ENCODE results near the gene MXD3.
"Not testable (repeated sequence)": the region's sequence is repeated elsewhere in the genome, so short reads cannot be mapped to it uniquely, and the experiment has no call there.

MXD3 gene

DNA sequence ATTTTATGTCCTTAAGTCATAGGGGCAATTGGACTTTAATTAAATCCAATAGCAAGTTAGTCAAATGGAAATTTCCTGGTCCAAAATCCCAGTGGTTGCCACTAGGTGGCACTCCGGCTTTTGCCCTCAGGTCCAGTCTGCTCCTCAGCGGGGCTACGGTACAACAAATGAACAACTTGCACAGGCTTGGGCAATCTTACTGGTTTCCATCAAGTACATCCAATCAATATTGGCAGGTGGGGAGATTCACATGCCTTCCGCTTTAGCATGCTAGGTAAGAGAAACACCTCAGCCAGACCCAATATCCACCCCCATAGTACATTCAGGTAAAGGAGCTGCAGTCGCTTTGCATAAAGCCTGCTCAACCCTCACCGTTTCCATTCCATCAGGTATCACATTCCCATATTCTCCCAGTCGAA is 6.3 kb upstream of the MXD3 start:
- DNase-seq: peak; percentile 17

DNA sequence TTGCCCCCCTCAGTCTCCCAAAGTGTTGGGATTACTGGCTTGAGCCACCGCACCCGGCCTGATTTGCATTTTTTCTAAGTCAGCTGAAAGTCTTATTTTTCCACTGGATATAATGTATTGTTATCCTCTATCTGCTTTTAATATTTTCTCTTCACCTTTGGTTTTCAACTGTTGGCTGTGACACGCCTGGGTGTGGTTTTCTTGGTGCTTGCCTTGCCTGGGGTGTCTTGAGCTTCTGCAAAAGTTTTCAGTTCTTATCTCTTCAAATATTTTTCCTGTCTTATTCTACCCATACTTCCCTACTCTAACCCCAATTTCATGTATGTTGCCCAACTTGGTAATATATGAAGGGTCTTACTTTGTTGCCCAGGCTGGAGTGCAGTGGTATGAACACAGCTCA is 4.3 kb upstream of the MXD3 start:
- no peak for DNase-seq

DNA sequence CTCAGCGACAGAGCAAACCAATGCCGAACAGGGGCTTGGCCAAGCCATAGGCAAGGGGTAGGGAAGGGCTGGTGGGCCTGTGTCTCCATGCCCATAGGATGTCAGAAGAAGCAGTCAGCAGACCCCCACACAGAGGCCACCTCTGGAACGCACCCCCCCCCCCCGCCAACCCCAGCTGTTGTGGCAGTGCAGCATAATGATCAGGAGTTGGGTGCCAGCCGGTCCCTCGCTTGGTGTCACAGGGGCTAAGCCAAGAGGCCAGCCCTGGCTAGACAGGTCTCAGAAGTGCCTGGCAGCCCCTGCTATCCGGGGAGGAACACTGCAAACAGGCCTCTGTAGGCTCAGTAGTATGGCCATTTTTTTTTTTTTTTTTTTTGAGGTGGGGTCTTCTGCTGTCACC is 3.7 kb upstream of the MXD3 start:
- no peak for DNase-seq

DNA sequence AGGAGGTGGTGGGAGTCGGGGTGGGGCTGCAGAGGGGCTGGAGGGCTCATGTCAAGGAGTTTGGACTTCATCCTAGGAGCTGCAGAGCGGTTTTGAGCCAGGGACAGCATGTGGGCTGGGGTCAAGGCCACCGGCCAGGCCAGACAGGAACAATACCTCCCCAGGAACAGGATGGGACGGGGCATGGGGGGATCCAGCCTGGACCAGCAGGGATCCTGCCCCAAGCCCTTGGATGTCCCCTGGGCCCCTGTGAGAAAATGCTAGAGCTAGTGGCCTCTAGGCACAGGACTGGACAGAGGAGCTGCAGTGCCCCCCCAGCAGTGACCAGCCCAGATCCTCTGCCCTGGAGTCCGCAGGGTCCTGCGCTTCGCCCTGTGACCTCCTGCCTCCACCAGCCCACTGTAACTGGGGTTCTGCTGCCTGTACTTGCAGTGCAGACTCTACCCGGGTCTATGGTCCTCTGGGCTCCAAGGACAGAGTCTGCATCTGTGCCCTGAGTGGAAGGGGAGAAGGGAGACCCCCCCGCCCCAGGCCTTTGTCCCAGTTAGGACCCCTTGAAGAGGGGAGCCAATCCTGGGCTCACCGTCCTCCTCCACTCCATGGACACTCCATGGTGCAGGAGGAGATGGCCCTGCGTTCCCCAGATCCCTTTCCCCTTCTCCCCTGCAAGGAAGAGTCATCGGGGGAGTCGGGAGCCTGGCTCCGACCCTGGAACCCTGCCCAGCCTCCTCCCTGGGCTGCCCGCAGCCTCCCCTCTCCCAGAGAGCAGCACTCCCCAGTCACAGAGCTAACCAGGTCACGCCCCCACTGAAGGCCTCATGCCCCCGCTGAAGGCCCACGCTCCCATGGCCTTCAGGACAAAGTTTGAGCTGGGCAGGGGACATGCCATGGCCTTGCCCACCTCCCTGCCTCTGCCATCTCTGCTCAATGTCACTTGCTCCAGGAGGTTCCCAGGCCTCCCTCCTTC is 3.0 kb upstream of the MXD3 start:
- no peak for DNase-seq

DNA sequence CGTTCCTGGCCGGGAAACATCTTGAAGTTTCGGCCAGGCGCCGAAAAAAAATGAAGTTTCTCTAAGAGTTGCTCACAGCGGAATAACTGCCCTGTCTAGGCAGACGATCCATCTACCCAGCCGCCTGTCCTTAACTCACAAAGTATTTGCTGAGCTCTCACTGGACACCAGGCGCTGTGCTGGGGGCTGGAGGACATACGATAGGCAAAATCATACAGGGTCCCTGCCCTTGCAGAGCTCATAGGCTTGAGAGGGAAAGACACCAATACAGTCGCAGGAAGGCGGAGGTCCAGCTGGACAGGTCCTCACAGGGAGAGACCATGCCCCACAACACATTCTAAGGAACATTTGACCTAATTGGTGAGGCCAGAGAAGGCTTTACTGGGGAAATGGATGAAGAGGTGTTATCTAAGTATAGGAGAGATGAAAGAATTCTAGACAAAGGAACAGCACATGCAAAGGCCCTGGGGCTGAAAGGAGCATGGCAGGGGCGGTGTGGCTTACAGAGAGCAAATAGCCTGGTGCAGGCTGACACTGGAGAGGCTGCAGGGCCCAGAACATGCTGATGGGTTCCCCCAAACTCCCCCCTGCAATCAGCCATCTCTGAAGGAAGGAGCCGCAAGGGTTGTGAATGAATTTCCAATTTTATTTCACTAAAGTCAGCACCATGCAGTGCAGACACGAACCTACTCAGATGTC is 2.0 kb upstream of the MXD3 start:
- no peak for DNase-seq

DNA sequence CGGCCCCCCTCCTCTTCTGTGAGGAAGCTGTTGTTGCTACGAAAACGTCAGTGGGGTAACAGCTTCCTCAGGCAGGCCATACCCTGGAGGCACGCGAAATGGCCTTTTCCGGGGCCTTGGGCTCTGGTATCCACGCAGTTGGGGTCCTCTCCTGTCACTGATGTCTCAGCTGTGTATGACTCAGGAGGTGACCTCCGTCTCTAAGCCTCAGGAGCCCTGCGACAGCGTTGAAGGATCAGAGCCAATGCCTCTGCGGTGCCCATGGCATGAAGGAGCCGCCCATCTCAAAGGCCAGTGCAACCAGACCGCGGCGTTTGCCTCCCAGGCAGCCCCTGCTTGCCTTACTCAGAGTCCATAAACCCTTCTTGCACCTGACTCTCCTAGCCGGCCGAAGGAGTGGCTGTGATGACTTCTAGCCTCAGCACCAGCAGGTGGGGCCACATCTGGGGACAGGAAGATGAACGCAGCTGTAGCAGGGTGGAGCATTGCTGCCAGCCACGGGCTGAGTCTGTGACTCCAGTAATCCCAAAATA is 1.0 kb upstream of the MXD3 start:
- no peak for DNase-seq

DNA sequence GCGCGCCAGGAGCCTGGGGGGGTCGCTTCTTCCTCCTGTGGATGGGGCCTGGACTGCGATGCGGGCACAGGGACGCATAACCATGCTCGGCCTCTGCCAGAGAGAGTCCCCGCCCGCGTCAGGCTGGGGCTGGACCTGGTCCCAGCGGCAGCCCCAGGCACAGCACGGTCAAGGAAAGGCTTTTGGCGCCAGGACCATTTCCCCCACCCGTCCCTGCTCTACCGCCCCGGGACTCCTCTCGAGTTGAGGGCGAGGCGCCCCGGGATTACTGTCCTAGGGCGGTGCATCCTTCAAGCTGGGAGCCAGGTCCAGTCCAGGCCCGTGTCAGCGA is 341 bp downstream of the MXD3 start:
- no peak for DNase-seq

DNA sequence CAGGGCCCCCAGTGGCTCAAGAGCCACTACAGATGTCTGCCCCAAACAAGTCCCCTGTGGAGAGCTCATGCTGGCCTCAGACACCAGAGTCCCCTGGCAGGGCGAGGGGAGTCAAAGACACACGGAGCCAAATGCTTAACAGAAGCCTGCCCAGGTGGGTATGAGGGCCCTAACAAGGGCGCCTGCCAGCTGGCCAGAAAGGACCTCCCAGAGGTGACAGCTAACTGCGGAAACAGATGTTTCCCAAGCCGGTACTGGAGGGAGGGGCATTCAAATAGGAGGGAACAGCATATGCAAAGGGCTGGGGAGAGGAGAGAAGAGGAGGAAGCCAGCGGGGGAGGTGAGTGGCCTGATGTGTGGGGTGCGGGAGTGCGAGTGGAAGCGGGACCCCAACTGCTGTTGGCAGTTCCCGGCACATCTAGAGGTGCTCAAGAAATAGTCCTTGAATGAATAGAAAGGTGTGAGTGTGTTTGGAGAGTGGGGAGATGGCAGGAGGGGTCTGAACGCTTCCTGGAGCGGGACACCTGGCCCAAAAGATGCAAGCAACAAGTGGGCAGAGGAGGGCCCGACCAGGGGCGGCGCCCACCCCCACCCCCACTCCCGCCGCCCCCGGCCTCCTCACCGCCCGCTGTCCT is 824 bp downstream of the MXD3 start:
- DNase-seq: no peak

DNA sequence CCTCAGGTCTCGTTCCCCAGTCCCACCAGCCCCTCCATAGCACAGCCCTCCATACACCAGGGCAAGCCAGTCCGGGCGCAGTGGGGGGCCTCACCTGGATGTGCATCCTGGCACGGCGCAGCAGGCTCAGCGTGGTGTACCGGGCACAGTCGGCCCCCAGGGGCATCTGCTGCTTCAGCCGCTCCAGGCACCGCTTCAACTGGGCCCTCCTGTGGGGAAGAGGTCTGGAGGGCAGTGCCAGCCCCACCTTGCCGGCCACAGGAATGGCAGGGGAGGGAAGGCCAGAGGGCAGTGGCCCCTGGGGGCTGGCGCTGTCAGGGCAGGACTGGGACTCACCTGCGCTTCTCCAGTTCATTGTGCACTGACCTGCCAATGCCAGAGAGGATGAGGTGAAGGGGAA is 1.4 kb downstream of the MXD3 start:
- no peak for DNase-seq

DNA sequence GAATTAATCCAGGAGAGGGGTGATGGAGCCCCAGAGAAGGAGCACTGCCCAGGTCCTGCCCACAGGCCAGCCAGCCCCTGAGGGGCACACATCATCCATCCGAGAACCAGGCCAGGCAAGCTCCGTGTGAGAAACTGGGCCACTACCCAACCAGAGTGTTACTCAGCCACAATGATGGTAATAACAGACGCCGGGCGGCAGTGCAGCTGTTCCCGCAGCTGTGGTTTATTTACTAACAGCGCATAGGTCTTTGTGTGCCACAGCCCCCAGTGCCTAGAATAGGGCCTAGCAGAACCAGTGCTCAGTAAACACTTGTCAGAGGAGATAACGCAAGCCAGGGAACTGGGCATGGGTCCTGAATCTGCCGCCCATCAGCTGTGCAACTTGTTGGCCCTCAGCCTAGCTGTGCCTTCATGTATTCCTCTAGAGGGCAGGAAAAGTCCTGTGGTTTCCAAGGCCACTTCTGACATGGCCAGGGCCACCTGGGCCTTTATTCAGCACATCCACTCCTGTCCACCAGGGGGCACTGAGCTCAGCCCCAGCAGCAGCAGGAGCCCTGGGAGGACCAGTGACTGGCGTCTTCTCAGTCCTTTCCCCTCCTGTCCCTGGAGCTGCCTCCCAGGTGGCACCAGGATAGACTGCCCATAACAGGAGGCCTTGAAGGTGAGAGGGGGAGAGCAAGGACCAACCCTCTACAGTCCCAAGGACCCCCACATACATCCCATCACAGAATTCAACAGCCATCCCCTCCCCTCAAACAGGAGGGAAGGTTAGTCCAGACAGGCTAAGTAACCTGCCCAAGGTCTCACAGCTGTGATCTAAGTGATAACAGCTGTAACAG is 2.1 kb downstream of the MXD3 start:
- DNase-seq: no peak

DNA sequence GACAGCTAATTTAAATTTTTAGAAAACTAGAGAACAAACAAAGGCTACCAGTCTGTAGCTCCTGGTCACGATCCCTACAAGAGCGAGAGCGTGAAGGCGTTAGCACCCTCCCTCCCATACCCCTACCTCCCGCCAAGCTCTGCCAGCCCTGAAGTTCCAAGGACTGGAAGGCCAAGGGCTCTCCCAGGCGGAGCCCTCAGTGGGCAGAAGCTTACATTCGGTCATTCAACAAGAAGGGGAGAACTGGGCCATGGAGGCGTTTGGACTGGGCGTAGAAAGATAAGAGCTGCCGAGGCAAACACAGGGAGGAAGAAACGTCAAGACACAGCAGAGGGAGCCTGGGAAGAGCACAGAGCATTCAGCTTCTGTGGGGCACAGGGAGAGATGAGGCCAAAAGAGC is 3.0 kb downstream of the MXD3 start:
- no peak for DNase-seq

DNA sequence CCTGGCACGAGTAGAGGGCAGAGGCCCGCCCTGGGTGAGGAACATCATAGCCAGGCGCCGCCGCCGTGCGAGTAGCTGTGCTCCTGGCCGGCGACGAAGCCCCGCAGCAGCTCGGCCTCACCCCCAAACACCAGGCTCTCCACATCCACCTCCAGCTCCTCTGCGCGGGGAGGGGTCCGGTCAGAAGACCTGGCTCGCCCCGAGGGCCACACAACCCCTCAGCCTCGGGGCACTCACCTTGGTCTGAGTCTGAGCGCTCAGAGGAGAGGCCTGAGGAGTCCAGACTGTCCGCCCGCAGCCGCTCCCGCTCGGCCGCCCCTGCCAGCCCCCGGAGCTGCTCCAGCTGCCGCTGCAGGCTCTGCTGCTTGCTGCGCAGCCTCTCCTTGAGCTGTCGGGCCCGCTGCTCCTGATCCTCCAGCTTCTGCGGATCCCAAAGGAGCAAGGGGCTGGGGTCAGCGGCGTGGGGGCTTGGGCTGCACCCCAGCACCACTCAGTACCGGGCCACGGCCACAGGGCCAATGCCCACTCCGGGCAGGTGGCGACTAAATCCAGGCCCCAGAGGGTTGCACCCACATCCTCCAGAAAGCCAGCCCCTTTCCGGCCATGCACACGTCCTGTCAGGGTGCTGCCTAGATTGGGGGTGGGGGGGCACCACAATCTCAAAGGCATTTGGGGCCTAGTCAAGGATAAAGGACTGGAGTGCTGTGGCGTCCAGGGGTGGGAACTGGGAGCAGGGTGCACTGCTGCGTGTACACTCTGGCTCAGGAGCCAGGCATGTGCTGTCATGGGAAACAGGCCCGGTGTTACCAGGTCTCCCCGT is 3.9 kb downstream of the MXD3 start:
- no peak for DNase-seq

DNA sequence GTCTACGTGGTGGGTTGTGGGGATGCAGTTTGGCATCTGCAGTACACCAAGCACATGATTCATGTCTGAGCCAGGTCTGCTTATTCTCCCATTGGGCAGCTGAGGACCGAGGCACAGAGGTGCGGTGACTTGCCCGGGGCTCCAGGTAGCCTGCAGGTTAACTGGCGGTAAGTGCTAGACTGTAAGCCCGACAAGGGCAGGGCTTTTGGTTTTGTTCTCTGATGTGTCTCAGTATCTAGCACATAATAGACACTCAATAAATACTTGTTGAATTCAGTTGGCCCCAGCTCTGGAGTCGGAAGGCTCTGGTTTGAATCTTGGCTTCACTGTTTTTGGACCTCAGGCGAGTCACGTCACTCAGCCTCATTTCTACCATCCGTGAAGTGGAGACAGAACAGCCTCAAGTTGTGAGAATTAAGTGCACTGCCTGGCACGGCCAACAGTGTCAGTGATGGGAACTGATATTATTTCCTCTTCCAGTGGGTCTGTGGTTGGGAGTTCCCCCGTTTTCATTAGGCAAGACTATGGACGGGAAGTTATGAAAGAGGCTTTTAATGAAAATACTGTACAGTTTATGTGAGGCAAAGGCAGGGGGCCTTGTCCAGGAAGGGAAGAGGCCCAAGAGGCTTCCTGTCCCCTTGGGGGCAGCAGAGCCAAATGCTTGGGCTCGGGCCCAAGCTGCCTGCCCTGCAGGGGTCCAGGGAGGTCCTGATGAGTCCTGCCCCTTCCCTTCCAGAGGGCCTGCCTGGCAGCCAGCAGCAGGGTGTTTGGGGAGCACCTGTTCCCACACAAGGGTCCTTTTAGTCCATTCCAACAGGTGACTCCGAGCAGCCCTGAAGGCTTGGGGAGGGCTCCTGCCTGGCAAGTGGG is 4.8 kb downstream of the MXD3 start:
- no peak for DNase-seq

DNA sequence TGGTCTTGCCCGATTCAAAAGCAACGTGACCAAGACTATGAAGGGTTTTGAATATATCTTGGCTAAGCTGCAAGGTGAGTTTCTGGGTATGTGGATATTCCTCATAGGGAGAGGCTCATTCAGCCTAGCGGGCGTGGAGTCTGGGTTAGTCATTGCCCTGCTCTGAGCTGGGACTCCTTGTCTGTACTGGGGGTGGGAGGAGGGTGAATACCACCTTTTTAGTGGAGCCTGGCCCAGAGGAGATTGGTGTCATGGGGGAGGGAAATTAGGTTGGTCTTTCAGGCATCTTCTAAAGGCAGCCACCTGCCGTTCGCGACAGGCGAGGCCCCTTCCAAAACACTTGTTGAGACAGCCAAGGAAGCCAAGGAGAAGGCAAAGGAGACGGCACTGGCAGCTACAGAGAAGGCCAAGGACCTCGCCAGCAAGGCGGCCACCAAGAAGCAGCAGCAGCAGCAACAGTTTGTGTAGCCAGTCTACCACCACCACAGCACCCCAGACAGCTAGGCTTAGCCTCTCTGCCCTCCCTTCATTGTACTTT is 5.5 kb downstream of the MXD3 start:
- not testable (repeated sequence) for DNase-seq

DNA sequence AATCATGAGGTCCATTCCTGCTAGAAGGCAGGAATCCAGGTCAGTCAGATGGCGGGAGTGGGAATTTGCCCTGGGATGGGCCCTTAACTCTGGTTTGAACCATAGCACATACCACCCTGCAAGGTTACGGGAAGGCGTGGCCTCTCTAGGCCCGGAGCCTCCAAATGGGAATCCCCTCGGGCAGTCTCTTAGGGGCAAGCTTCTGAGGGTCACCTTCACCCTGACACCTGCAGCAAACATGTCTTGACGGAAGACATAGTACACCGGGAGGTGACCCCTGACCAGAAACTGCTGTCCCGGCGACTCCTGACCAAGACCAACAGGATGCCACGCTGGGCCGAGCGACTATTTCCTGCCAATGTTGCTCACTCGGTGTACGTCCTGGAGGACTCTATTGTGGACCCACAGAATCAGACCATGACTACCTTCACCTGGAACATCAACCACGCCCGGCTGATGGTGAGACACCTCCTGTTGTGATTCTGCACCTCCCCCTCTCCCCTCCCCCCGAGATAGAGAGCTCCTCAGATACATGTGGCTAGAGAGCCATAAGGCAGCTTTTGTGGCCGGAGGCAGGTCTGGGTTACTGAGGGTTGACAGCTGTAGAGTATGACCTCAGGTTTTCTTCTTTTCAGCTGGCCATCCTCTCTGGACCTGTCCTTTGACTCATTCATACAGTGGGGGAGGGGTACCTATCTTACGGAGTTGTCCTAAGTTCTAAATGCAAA is 7.1 kb downstream of the MXD3 start:
- DNase-seq: no peak

DNA sequence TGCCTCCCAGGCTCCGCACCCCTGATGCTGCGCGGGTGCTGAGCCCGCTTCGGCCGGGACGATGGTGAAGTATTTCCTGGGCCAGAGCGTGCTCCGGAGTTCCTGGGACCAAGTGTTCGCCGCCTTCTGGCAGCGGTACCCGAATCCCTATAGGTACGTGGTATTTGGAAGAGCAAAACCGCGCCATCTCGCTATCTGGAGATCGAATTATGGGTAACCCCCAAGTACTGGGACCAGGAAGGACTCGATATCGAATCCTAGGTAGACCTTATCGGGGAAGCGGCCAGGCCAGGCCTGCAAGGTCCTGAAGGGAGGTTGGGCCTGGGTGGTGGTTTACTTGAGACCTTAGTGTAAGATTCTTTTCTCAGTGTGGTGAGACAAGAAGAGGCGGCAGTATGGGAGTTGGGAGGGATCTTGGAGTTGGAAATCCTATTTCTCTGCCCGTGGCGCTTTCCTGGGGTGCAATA is 7.7 kb downstream of the MXD3 start:
- DNase-seq: no peak

DNA sequence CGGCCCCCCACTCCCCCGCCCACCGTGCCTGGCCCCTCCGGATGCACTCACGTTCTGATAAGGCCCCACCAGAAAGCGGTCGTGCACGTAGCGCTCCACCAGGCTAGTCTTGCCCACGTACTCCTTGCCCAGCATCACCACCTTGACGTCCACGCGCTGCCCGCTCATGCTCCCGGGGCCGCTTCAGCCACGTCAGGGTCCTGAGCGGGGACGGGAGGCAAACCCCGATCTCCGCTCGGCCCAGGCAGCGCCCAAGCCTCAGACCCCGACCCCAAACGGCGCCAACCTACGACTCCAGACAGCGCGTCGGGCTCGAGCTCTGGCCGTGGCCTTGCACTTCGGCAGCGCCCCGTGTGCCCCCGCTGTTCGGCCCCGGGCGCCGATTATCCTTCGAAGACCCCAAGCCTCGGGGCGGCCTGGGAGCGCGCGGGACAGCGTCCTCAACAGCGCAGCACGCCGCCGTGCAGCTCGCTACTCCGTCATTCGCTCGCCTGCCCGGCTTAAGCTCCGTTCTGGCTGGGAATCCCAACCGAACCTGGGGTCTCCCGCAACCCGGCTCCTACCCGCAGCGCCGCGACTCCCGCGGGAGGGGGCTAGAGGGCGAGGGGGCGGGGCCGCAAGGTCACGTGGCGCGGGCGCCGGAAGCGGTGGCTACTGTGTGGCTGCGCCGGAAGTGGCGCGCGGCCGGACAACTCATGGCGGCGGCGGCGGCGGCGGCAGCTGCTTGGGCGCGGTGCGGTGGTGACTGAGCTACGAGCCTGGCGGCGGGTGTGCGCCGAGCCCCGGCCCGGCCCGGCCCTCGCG is 8.4 kb downstream of the MXD3 start, which contains the start of the genes PRELID1 and RAB24:
Gene PRELID1, plus strand, starts transcription at position 679 of the 804 bp plus-strand sequence. CDS start 187 bp downstream, outside the sequence.
Gene RAB24, minus strand, starts transcription at position 599 of the 804 bp plus-strand sequence. Its CDS starts 431 bp downstream, at position 168.
- DNase-seq: no peak

DNA sequence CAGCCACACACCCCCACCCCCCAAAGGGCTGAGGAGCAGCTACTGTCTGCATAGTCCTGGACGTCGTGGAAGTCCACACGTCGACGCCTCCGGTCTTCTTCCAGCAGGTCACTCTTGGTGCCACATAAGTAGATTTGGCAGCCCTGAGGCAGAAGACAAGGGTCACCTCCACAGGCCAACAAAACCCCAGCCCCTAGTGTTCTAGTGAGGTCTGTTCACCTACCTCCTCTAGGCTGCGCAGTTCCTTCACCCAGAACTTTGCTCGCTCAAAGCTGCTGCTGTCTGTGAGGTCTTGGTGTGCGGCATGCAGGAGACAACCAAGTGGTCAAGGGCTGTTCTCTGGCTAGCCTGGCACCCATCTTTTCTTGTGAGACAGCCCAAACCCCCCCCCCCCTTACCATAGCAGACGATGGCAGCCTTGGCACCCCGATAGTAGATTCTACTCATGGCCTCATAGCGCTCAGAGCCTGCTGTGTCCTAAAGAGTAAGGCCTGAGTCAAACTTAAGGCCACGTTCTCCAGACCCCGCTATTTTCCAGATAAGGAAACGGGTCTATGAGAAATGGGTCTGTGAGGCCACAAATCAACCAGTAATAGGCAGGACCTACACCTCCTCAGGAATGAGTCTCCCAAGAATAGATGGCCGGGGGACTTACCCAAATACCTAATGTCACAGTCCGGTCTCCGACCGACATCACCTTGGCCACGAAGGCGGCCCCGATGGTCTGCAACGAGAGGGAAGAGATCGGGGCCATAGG is 9.2 kb downstream of the MXD3 start:
- no peak for DNase-seq
